Heart right ventricle (tissue), 16 donors: ENCODE data around the gene TSSC4. TPM values are rescaled to one million over a fixed set of nuclear protein-coding genes. Genes with fewer than 3 reads are reported as not detected.

Experiments
- ATAC-seq, 8 donors: fragments of 200-7000 bp; cut with Tn5 transposase; one replicate each; pipeline ENCODE4 v1.9.1; 2020; ENCODE audit warnings: mild to moderate bottlenecking in 8 of 8, moderate library complexity in 8 of 8, moderate number of reproducible peaks in 1 of 8
- DNase-seq, 2 donors: peaks; one replicate each; pipeline ENCODE4 v3.0.0-alpha.2; 2020
- H3K27ac ChIP-seq, 10 donors: fragments of 200-600 bp; sonication (generic) in 2 of 10; one replicate each; pipeline versions ENCODE4 v1.5.0 to v1.8.0; 2020 to 2022; ENCODE audit warnings: mild to moderate bottlenecking in 3 of 10
- H3K27me3 ChIP-seq, 7 donors: fragments of 200-600 bp; one replicate each; pipeline ENCODE4 v1.8.0; 2021 to 2022; ENCODE audit warnings: mild to moderate bottlenecking in 2 of 7
- H3K36me3 ChIP-seq, 9 donors: fragments of 200-600 bp; sonication (generic) in 1 of 9; one replicate each; pipeline versions ENCODE4 v1.5.0 to v1.8.0; 2020 to 2022; ENCODE audit warnings: mild to moderate bottlenecking in 2 of 9
- H3K4me1 ChIP-seq, 9 donors: fragments of 200-600 bp; sonication (generic) in 1 of 9; one replicate each; pipeline versions ENCODE4 v1.5.0 to v1.8.0; 2020 to 2022; ENCODE audit warnings: mild to moderate bottlenecking in 4 of 9
- H3K4me3 ChIP-seq, 10 donors: fragments of 200-600 bp; sonication (generic) in 2 of 10; one replicate each; pipeline versions ENCODE4 v1.5.0 to v1.8.0; 2020 to 2022; ENCODE audit warnings: mild to moderate bottlenecking in 7 of 10, moderate library complexity in 2 of 10
- H3K9me3 ChIP-seq, 11 donors: fragments of 200-600 bp in 10 of 11; sonication (generic) in 2 of 11; one replicate each; pipeline versions ENCODE4 v1.5.0 to v1.8.0; 2013 to 2022; ENCODE audit warnings: mild to moderate bottlenecking in 2 of 11, control low read depth in 1 of 11, moderate library complexity in 1 of 11
- WGBS, 2 donors: extraction: QIAGEN DNeasy Blood & Tissue Kit; methylation state at CpG; one replicate each; pipeline ENCODE4 v1.1.7; 2013; ENCODE audit warnings: inconsistent platforms in 1 of 2; 5-methylcytosine and 5-hydroxymethylcytosine counted together
- intact Hi-C, 10 donors: fragments of 100-400 bp; cut with DNase I; formaldehyde crosslinking; loops; one replicate each; pipeline versions ENCODE4 v1.11.1 to v1.14.2; 2022
- polyA plus RNA-seq, 2 donors: library from polyadenylated mRNA; stranded (reverse); fragments of 200-250 nt; gene quantifications; one replicate each; pipeline ENCODE4 v1.2.3, GENCODE V29; 2013
- total RNA-seq, 10 donors: library from RNA; stranded (reverse); fragmentation: NEBNext Ultra II Directional in 3 of 10; extraction: Animal tissue kit (Norgen Biotek cat#: 25700) in 3 of 10; gene quantifications; one replicate each; pipeline versions ENCODE4 v1.2.1 to v1.2.4, GENCODE V29; 2021 to 2023
- TF ChIP-seq, protein P1 (sequence below), 9 donors: fragments of 200-600 bp; sonication (generic) in 2 of 9; IDR thresholded peaks; one replicate each; pipeline versions ENCODE4 v1.5.0 to v1.8.0; 2021 to 2022; ENCODE audit warnings: antibody characterized with exemption in 9 of 9, mild to moderate bottlenecking in 5 of 9, moderate library complexity in 1 of 9
- donor health status: Arrhythmogenic right ventricular cardiomyopathy.
- donor health status: ischemic (EF 13 %, LVEDD 7.1; RV severe dilation, severe dysfunction).
- donor health status: healthy with polysubstance abuse.
- donor health status: DM: no; HTN: yes; CAD: no.
- donor health status: DM: no; HTN: no; CAD: no.
- donor health status: ischemic (EF 25% LVEDD 6.9; RV normal size, moderate dysfunction).
- donor health status: ischemic (EF 25% LVEDD 5.7; RV mildly dilated, moderate dysfunction).
- donor health status: healthy.
- donor health status: DM: yes; HTN: yes; CAD: no.
- donor health status: Ischemic cardiomyopathy.
- donor health status: ischemic (EF 35%, LVEDD 5.7; RV mildly dilated, moderate dysfunction).
- donor health status: nonischemic (EF 11% LVEDD 7.7; RV severe dilation, severe dysfunction).
- donor health status: DM: yes; HTN: yes; CAD: no.
- donor health status: PGD.
- donor health status: ischemic (EF 29% LVEDD 5.4; RV normal size, mild dysfunction).
- donor health status: nonischemic (EF 23%, LVEDD 6.1; RV moderate dilation, normal function).

Gene TSSC4
- total and polyA plus RNA-seq, 12 donors, result 22.0 to 72.3 (median 30.7) TPM

DNA sequence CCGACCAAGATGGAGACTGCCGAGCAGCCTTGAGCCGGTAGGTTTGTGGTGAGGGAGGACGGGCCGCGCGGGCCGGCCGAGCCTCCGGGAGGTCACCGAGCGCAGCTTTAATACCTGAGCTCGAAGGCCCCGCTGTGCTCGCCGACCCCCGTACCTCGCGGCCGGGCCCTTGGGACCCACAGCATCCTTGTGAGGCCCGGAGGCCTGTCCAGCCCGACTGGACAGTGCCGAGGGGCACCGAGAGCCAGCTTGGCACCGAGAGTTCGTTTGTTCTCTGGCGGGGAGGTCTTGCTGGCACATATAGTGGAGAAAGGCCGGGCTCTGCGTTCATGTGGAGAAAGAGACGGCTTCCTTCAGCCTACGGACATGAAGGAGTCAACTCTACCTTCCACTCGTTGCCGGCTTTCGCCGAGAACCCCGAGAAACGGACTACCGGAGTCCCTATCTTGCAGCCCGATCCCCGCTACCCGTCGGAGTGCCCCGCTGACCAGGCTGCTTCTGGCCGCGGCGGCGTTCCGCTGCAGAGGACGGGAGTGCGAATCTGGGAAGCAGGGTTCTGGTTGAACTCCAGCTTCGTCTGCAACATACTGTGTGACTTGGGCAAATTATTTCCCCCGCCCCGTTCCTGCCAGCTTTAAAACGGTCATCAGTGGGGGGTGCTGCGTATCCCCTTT is 349 bp downstream of the TSSC4 start:
- peak overlapping the region; percentile 76 to 98 (median 92) for H3K27ac ChIP-seq
- 1% methylated on average over 55 of the region's 55 CpGs for WGBS, 2 donors
- H3K27me3 ChIP-seq, result no peaks in the 10 kb centered on the region
- TF ChIP-seq, protein P1, sequence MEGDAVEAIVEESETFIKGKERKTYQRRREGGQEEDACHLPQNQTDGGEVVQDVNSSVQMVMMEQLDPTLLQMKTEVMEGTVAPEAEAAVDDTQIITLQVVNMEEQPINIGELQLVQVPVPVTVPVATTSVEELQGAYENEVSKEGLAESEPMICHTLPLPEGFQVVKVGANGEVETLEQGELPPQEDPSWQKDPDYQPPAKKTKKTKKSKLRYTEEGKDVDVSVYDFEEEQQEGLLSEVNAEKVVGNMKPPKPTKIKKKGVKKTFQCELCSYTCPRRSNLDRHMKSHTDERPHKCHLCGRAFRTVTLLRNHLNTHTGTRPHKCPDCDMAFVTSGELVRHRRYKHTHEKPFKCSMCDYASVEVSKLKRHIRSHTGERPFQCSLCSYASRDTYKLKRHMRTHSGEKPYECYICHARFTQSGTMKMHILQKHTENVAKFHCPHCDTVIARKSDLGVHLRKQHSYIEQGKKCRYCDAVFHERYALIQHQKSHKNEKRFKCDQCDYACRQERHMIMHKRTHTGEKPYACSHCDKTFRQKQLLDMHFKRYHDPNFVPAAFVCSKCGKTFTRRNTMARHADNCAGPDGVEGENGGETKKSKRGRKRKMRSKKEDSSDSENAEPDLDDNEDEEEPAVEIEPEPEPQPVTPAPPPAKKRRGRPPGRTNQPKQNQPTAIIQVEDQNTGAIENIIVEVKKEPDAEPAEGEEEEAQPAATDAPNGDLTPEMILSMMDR (IDR thresholded peaks at IDR 0.05), result no peak
- peak in 6 of 8 donors; percentile 0 to 6 (median 4) for ATAC-seq
- H3K9me3 ChIP-seq, result no peaks in the 10 kb centered on the region
- DNase-seq, result no peak
- intact Hi-C loops, result loop anchor here in 5 of 10 donors (1.0 to 5.0 kb wide), 6 partner anchors 18 to 209 kb away; partner anchors contain the start of genes C11orf21 (in 1 of the 5) and TSPAN32 (in 1 of the 5)
- H3K4me3 ChIP-seq, result peak overlapping the region; percentile 72 to 99 (median 92)
- peaks cover 0 to 57% (median 35%) of the 10 kb centered on the region in 9 donors for H3K36me3 ChIP-seq
- peaks cover 19 to 32% (median 27%) of the 10 kb centered on the region in 9 donors for H3K4me1 ChIP-seq

DNA sequence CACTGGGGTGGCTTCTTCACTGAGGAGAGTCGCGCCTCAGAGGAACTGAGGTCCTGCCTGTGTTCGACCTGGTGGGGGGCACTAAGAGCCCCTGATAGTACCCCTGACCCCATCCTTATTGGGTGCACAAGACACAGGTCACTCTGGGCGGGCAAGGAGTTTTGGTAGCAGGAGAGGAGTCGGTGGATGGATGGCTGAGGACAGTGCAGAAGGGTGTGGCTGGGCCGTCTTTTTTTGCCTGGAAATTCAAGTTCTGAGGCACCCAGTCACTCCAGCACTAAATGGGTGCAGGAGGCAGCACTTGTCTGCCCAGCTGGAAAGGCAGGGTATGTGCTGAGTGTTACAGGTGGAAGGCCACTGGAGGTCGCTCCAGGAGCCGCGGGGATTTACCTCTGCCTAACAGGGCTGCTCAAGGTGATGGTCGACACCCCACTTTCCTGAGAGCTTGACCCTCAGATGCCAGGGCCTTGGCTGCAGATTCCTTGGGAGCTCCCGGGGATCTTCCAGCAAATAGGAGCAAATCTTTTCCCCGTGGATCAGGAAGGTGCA is 960 bp downstream of the TSSC4 start:
- Histone ChIP-seq H3K27ac (peak overlapping the region; percentile 76 to 98 (median 92)), H3K9me3 (no peaks in the 10 kb centered on the region), H3K36me3 (peaks cover 0 to 51% (median 29%) of the 10 kb centered on the region in 9 donors), H3K4me1 (peaks cover 19 to 32% (median 27%) of the 10 kb centered on the region in 9 donors), H3K4me3 (peak overlapping the region; percentile 72 to 99 (median 92)), H3K27me3 (no peaks in the 10 kb centered on the region)
- DNase-seq, result no peak
- TF ChIP-seq, protein P1 (IDR thresholded peaks at IDR 0.05), result no peak
- 43 to 46% methylated on average over 12 of the region's 12 CpGs for WGBS, 2 donors
- ATAC-seq, result no peak
- intact Hi-C loops, result loop anchor here in 5 of 10 donors (5.0 kb wide), 4 partner anchors 89 to 209 kb away; partner anchors contain the start of genes C11orf21 (in 1 of the 5) and TSPAN32 (in 1 of the 5)

DNA sequence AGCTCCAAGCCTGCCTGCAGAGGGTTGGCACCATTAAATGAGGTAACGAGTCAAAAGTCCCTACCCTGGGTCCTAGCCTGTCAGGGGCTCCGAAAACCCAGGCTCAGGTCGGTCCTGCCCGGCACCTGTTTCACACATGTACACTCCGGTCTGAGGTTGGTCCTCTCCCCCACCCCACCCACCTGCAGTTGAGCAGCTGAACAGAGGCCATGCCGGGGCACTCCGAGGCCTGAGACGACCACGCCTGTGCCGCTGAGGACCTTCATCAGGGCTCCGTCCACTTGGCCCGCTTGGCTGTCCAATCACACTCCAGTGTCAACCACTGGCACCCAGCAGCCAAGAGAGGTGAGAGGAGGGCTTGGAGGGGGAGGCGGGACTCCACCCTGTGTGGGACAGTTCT is 1.6 kb downstream of the TSSC4 start:
- intact Hi-C loops, result loop anchor here in 5 of 10 donors (5.0 kb wide), 4 partner anchors 90 to 210 kb away; partner anchors contain the start of genes C11orf21 (in 1 of the 5) and TSPAN32 (in 1 of the 5)
- WGBS, 2 donors, result 89 to 92% methylated on average over 13 of the region's 13 CpGs
- no peak for DNase-seq
- H3K27ac ChIP-seq, result peak overlapping the region in 1 of 10 donors; percentile 98
- H3K27me3 ChIP-seq, result no peaks in the 10 kb centered on the region
- no peaks in the 10 kb centered on the region for H3K9me3 ChIP-seq
- TF ChIP-seq, protein P1 (IDR thresholded peaks at IDR 0.05), result no peak
- H3K4me3 ChIP-seq, result peak overlapping the region in 3 of 10 donors; percentile 93 to 99 (median 94)
- H3K4me1 ChIP-seq, result peaks cover 19 to 32% (median 27%) of the 10 kb centered on the region in 9 donors
- ATAC-seq, result no peak
- peaks cover 0 to 45% (median 23%) of the 10 kb centered on the region in 9 donors for H3K36me3 ChIP-seq

DNA sequence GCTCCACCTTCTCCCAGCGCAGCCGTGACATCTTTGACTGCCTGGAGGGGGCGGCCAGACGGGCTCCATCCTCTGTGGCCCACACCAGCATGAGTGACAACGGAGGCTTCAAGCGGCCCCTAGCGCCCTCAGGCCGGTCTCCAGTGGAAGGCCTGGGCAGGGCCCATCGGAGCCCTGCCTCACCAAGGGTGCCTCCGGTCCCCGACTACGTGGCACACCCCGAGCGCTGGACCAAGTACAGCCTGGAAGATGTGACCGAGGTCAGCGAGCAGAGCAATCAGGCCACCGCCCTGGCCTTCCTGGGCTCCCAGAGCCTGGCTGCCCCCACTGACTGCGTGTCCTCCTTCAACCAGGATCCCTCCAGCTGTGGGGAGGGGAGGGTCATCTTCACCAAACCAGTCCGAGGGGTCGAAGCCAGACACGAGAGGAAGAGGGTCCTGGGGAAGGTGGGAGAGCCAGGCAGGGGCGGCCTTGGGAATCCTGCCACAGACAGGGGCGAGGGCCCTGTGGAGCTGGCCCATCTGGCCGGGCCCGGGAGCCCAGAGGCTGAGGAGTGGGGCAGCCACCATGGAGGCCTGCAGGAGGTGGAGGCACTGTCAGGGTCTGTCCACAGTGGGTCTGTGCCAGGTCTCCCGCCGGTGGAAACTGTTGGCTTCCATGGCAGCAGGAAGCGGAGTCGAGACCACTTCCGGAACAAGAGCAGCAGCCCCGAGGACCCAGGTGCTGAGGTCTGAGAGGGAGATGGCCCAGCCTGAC is 2.5 kb downstream of the TSSC4 start:
- DNase-seq (no peak), ATAC-seq (no peak)
- Histone ChIP-seq H3K27ac (no peak overlapping the region), H3K27me3 (no peaks in the 10 kb centered on the region), H3K36me3 (peaks cover 0 to 35% (median 14%) of the 10 kb centered on the region in 9 donors), H3K4me1 (peaks cover 19 to 32% (median 27%) of the 10 kb centered on the region in 9 donors), H3K4me3 (no peak overlapping the region), H3K9me3 (no peaks in the 10 kb centered on the region)
- intact Hi-C loops, result loop anchor here in 5 of 10 donors (5.0 kb wide), 4 partner anchors 91 to 211 kb away; partner anchors contain the start of genes C11orf21 (in 1 of the 5) and TSPAN32 (in 1 of the 5)
- 85 to 87% methylated on average over 28 to 31 of the region's 31 CpGs for WGBS, 2 donors
- TF ChIP-seq, protein P1 (IDR thresholded peaks at IDR 0.05), result no peak
